Inflammatory macrophage (primary cell): Measurements from ENCODE around the gene HDAC7.
"Not testable (repeated sequence)": the region's sequence is repeated elsewhere in the genome, so short reads cannot be mapped to it uniquely, and the experiment has no call there.

Source experiments
- DNase-seq, 2 donors: peaks; one replicate each; pipeline ENCODE4 v3.0.0-alpha.2; 2020 to 2022

HDAC7 gene

DNA sequence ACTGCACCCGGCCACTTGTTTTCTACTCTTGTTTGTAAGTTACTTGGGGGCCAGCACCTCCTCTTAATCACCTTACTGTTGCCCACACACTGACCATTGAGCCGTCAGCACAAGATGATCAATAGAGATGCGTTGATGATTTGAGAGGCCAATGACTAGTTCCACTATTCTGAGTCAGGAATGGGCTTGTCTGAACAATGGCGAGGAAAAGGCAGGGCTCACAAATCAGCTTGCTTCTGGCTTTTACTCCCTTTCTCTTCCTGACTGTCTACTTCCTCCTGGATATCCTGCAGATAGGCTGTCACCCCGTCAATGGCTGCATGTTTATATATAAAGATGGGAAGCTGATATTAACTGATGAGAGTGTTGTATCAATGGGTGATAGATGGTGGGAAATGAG is 29.1 kb upstream of the HDAC7 start:
- DNase-seq = no peak

DNA sequence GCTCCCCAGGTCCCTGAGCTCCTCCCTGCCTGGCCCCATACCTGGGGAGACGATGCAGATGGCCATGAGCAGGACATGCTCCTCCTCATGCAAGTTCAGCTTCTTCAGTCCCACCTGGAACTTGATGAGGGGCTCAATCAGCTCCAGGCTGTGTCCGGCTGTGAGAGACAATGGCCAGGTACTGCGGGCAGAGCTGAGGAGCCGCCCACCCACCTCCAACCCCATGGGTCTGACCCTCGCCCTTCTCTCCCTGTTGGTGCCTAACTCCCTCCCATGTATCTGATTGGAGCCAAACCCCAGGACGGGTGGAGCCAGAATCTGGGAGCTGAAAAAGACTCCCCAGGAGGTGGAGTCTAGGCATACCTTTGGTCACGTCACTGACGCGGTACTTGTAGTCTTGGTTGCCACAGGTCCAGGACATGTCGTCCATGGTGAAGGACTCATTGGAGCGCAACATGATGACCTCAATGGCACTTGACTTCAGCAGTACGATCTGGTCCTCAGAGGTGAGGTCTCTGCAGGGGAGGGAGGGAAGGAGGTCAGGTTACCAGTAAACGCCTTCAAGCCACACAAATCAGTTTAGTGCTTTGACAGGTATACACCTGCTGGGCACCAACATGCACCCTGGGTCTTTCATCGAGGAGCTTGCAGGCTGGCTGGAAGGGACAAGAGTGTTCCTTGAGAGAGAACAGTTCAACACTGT is 26.7 kb upstream of the HDAC7 start:
- DNase-seq = no peak

DNA sequence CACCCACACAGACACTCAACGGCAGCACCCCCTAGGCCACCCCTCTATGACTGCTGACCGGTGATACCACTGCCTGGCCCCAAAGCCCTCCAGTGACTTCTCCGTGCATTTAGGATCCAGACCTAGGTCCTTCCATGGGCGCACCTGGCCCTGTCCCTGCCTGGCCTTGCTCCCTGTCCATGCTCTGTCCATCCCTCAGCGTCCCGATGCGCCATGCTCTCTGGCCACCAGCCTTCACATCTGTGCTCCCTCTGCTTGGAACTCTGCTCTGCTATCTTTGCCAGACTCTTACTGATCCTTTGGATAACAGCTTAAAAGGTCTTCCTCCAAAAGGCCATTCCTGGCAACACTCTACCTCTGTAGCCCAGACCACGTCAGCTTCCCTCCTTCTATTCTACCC is 25.4 kb upstream of the HDAC7 start:
- DNase-seq = no peak

DNA sequence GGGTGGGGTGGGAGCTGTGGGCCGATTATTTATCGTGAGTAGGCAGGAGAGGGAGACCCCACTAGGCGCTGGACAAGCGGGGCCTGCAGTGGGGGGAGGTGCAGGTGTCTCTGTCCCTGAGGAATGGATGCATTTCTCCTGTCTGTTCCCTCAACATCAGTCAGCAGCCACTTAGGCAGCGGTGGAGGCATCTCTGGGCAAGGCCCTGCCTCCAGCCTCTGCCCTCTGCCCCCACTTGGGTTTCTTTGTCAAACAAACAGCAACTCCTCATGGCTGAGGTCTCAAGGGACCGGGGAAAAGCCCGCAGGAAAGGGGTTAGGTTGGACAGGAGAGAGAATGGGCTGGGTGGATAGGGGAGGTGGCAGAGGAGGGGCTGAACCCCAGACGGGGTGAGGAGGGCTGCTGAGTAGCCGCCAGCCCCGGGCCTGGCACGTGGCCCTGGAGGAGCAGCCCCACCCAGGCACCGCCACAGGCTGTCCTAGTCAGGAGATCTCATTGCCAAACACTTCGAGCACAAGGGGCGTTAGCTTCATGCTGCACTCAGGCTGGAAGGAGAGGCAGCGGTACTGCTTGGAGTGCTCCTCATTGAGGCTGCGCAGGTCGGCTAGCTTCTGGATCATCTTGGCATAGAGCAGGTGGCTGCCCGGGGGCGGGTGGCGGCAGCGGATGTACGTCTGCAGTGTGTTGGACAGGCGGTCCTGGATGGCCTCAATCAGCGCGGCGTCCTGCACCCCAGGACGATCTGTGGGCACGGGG is 24.7 kb upstream of the HDAC7 start:
- no peak for DNase-seq

DNA sequence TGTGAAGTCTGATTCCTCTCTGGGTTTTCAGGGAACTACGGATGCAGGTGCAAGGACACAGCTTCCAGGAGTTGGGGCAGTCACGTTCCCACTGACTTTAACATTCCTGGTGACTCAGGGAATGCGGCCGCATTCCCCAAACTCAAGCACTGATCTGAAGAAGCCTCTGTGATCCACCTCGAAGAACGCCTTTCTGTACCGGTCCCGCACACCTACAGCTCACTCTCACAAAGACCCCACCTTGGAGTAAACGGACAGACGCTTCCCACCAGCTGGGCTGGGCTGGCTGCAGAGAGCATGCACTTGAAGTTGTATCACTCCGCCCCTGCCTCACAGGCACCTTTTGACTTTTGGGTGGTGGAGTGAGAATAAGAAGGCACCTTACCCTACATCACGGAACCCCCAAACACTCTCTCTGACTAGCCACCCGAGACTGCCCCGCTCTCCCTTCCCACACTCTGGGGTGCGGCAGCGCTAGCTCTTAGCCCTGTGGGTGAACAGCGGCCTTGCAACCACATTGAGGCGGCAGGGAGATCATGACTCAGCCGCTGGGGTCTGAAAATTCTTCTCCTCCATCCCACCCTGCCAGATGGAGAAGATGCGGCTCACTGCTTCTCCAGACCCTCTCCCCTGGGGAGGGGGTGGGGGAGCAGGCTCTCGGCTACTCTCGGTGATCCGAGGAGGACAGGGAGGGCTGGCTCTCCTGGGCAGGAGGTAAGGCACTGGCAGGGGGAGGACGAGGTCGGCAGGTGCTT is 23.7 kb upstream of the HDAC7 start:
- no peak for DNase-seq

DNA sequence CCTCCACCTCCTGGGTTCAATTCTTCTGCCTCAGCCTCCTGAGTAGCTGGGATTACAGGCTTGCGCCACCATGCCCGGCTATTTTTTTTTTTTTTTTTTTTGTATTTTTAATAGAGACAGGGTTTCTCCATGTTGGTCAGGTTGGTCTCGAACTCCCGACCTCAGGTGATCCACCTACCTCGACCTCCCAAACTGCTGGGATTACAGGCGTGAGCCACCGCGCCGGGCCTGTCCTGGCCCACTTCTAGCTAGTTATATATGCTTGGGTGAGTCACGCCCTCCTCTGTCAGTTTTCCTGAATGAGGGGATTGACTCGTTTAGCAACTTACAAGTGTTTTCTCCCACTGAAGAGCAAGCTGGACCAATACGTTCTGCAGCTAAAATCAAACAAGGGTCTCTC is 22.8 kb upstream of the HDAC7 start:
- not testable (repeated sequence) for DNase-seq

DNA sequence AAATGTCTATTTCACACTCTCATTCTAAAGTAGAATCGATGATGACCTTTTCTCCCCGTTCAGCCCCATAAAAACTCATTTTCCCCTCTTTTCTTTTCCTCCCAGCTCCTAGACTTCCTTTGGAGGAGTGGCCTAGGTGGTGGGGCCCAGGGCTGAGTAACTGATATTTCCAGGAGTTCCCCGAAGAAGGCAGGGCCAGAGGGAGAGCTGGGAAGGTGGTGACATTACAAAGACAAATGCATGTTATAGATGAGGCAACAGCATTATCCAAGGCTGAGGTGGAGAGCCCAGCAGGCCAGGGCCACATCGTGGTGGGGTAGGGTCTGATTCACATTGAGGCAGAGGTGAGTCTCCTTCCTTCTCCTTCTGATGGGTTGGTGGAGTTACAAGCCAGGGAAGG is 22.2 kb upstream of the HDAC7 start:
- DNase-seq = no peak

DNA sequence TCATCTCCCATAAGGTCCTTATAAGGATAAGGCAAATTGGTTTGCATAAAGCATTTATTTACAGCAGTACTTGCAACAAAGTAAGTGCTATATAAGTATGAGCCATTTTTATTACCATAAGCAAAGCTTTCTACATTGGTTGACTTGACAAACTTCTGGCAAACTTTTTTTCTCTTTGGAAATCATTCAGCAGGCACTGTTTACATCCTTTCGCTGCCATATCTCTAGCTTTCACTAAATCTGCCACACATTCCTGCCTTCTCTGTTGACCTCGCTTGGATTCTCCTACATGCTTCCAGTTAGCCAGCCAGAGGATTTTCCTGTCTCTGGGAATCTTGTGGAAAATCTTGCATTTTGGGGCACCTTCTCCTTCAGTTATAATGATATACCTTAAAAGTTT is 21.8 kb upstream of the HDAC7 start:
- no peak for DNase-seq

DNA sequence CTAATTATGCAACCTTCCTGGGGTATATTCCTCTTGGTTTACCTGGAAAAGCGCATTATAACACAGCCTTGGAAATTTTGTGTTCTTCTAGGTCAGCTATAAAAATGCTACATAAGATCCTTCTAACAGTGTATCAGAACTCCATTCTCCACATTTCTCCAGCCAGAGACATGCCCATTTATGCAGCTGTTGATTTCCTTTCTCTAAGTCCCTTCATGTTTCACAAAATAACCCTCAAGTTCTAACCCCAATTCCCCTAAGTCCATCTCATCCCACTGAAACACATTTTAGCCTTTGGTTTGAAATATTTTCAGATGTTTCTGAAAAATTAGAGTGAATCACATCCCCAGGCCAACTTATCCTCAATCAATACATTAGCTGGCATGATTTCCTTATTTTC is 20.9 kb upstream of the HDAC7 start:
- DNase-seq = no peak

DNA sequence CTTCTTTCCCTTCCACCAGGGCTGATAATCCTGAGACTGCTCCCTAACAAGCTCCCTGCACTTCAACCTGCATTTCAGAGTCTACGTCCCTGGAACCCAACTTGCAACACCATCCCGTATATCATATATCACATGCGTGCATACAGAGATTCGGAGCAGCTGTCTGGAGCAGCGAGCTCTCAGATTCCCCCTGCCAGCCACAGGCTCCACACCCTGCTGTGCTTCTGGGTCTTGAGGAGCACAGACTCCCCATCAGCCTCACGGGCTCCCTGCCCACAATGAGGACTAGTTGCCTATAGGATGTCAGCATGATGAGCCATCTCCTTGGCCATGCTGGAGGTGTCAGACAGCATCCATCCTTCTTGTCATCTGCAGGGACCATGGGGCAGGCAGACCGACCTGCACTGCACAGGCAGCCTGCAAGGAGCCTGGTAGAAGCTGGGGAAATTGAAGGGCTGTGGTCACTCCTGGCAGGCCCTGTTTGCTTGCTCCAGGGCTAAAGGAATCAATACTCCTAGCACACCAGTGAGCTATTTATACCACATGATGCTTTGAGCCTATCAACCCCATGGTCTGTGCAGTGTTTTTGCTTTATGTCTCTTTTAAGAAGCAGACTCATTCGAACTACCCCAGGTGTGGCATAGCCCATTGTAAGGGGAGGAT is 19.6 kb upstream of the HDAC7 start:
- DNase-seq = no peak

DNA sequence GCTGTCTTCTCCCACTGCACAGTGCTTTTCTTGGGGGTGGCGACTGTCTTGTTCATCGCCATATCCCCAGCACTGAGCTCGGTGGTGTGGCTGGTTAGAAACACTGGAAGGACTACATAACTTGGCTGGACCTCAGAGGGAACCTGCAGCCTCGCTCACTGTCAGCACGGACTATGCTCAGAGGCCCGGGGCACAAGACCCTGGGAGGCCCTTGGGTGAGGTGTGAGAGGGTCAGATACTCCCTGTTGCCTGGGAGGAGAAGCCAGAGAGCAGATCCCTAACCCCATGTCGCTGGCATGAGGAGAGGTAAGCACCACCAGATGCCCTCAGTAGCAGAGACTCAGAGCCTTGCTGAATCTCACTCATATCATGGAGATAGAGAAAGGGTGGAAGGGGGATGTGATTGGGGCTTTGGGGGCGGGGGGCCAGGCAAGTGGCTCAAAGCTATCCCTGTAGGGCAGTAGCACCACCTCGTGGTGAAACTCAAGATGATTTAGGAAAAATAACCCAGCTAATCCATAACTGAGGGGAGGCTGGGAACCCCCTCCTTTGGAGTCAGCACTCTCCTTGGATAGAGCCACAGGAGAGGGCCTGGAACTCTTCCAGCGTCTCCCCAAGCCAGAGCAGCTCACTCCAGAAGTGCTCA is 18.7 kb upstream of the HDAC7 start:
- DNase-seq = peak in 1 of 2 donors; percentile 27

DNA sequence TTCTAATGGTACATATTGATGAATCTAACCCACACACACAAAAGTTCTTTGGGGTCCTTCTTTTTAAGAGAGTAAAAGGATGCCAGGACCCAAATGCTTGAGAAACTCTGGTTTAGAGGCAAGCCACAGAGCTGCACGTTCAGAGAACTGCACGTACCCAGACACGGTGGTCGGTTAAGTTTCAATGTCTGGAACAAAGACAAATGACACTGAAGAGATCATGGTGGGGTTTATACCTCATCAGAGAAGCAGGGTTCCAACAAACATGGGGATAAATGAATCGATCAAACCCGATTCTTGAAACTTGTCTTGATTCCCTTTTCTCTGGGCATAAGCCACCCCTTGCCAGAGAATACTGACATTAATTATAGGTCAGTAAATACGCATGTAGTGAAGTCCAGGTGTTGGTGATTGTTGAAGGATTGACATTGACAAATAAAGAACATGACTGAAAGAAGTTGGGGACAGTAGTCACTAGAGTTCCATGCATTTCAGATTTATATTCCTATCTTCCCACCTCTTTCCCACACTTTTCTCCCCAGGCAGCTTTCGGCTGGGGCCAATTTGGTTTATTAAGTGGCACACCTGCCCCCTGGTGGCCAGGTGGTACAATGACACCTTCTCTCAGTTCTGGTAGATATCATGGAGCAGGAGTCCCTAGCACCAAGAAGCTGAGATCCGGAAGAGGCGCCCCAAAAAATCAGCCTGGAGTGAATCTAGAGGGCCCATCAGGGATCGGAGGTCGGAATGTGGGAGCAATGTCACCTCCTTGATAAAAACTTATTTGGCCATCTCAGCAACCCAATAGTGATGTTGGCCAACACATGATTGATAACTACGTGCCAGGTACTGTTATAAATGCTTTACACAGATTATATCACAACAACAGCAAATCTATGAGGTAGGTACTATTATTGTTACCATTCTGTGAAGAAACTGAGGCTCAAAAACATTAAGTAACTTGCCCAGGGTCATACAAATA is 17.8 kb upstream of the HDAC7 start:
- DNase-seq = peak; percentile 54 to 58

DNA sequence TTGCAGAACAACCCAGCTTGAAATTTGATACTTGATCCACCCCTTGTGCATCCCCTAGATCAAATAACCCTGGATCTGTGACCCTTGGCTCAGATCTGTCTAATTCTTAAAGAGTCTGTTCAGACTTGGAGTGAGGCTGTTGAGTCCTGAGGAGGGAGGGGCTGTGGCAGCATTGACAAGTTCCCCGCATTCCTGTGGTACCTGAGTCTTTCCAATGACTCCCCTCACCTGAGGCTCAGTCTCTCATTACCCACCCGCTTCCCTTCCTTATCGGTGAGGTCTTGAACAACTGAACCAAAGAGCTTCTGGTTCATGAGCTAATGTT is 16.1 kb upstream of the HDAC7 start:
- DNase-seq = no peak

DNA sequence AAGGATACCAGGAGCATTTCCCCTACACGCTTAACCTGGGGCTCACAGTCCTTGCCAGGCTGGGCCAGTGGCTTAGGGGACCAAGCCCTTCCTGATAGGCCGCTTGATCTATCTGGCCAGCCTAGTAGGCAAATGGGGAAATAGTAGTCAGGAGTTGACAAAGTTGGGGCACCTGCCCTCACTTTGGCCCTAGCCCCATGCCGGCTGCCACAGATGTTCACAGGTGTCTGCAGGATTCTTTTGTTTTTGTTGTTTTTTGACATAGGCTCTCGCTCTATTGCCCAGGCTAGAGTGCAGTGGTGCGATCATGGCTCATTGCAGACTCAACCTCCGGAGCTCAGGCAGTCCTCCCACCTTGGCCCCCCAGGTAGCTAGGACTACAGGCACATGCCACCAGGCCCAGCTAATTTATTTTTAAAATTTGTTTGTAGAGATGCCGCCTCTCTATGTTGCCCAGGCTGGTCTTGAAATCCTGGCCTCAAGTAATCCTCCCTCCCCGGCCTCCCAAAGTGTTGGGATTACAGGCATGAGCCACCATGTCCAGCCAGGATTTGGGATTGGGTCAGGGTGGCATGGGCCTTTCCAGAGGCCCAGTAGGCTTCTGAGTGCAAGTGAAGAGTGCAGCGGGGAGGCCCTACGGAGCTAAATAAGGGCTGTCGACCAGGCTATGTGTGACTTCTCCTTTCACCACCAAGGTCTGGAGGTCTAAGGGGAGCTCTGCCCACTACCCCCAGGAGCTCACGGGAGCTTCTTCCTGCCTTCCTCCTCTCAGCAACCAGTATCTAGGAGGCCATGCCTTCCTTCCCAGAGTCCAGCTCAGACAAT is 15.5 kb upstream of the HDAC7 start:
- DNase-seq = no peak

DNA sequence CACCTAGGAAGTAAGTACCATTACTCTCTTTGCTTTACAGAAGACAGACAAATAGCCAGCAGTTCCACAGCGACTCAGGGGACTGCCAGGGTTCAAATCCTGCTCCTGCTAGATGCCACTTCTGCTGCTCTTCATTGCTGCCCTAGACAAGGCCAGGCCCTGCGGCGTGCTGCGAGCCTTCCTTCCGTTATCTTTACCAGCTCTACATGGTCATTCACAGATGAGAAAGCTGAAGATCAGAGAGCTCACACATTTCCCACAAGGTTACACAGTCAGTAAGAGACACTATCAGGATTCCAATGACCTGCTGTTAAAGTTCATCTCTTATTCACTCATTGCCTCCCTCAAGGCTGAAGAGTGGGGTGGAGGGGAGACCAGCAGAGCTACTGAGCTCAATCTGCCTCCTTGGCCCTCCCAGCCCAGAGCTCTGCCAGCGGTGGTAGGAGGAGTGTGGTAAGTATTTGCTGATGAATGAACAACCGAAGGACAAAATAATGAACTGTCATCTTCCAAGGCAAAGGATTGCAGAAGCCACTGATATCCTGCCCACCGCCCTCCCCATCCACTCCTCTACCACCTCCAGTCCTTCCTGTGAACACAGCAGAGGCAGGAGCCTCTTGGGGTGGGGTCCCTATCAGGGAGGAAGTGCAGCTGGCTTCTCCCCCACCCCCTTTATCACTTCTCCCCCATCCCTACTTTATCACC is 14.6 kb upstream of the HDAC7 start:
- no peak for DNase-seq

DNA sequence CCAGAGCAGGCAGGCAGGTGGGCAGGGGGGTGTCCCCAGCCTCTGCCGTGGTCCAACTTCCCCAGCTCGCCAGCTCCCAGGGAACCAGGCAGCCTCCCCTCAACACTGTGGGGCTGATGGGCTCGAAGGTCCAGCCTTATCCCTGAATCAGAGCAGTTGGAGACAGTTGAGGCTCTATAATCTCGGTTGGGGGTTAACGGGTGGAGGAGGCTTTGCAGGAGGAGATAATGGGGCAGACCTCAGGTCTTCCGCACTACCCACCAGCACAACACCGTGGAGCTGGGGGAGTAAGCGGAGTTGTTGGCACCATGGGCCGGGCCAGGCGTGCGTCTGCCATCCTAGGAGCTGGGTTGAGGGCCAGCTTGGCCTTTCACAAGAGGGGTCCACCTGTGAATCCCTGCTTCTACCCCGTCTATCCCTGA is 13.9 kb upstream of the HDAC7 start:
- no peak for DNase-seq

DNA sequence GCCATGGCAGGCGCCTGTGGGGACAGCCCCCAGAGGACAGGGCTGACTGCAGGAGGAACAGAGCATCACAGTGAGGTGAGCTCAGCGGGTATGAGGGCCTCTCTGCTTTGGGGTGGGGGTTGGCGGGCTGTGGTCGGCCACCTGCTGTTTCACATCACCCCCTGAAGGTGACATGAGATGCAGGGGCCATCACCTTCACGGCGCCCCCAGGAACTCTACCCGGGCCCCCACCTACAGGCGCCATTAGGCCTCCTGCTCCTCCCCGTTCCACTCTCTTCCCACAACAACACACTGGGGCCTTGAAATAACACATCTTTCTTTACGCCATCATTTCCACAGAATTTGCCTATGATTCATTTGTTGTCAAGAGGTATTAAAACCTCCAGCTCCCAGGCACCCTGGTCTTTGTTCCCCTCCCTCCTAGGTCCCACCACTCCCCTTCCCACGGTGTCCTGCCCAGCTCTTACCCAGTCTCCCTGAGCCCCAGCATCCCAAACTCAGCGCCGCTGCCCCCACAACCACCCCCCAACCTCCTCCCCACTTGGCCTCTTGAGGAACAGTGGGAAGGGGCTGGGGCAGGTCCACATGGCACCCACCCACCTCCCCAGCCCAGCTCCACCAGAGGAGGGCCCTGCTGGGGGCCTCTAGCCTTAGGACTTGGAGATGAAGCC is 12.7 kb upstream of the HDAC7 start:
- DNase-seq = no peak

DNA sequence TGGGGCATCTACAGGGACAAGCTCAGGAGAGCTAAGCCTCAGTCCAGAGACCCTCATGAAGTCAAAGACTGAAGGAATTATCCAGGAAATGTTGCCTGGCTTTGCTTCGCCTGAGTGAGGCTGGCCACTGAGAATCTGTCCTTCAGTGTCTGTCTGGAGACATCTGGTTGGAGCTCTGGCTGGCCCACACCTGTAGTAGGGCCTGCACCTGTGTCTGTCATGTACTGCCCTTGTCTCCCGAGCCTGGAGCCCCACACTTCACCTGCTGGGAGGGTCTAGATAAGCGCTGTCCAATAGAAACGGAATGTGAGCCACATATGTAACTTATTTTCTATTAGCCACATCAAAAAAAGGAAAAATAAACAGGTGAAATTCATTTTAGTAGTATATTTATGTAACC is 9.9 kb upstream of the HDAC7 start:
- DNase-seq = no peak

DNA sequence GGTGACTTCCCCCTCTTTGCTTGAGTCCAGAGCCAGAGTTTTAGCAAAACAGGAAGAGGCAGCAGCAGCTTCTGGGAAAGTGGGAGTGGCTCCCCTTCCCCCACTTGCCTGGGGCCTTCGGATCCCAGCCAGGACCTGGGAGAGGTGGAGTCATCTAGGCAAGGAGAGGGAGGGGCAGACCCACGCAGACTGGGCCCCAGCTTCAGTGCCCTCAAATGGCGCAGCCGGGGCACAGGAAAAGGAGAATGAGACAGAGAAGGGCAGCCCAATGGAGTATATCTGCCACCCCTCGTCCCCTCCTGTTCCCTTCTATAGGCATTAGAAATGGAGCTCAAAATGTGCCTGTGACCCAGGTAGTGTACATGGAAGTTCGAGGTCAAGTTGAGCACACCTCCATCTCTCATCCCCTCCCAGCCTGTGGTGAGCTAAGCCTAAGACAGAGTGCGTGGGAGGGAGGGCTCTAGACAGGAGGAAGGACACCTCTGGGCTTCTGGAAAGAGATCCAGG is 9.3 kb upstream of the HDAC7 start:
- DNase-seq = peak; percentile 40 to 51
